ENCODE data around the gene GNAO1. TPM values are rescaled to one million over a fixed set of nuclear protein-coding genes. Genes with fewer than 3 reads are reported as not detected.

GNAO1 gene
- total and polyA plus RNA-seq, 2 experiments from 2014 or later: 2.7 to 2.8 TPM

DNA sequence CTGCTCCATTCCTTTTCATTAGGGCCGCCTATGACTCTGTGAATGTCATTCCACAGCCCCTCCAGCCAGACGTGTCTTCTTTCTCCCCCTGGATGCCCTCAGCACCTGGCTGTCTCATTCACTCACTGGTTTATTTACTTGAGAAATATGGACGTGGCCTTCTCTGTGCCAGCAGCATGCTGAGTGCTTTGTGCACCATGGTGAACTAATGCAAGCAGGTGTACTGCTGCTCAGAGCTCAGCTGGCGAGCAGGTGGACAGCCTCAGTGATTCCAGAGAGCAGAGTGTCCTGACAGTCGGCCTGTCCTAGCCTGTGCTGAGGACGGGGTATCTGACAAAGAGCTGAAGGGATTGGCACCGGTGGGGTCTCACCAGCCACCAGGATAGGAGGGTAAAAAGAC is 96.7 kb downstream of the GNAO1 start:
- Histone ChIP-seq H3K4me1 (ENCODE audit: low read depth) (peaks cover 24% of the 10 kb centered on the region), H3K36me3 (no peaks in the 10 kb centered on the region), H3K9me3 (ENCODE audit: low read depth) (no peaks in the 10 kb centered on the region), H3K4me3 (no peak overlapping the region), H3K27me3 (no peaks in the 10 kb centered on the region), H3K27ac (peak overlapping the region; percentile 30)
- DNase-seq (ENCODE audit: low read depth in 1 of 2, low spot score in 1 of 2): no peak
- TF ChIP-seq, protein P1, sequence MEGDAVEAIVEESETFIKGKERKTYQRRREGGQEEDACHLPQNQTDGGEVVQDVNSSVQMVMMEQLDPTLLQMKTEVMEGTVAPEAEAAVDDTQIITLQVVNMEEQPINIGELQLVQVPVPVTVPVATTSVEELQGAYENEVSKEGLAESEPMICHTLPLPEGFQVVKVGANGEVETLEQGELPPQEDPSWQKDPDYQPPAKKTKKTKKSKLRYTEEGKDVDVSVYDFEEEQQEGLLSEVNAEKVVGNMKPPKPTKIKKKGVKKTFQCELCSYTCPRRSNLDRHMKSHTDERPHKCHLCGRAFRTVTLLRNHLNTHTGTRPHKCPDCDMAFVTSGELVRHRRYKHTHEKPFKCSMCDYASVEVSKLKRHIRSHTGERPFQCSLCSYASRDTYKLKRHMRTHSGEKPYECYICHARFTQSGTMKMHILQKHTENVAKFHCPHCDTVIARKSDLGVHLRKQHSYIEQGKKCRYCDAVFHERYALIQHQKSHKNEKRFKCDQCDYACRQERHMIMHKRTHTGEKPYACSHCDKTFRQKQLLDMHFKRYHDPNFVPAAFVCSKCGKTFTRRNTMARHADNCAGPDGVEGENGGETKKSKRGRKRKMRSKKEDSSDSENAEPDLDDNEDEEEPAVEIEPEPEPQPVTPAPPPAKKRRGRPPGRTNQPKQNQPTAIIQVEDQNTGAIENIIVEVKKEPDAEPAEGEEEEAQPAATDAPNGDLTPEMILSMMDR (IDR thresholded peaks at IDR 0.05; ENCODE audit: low read depth, low read length): no peak

DNA sequence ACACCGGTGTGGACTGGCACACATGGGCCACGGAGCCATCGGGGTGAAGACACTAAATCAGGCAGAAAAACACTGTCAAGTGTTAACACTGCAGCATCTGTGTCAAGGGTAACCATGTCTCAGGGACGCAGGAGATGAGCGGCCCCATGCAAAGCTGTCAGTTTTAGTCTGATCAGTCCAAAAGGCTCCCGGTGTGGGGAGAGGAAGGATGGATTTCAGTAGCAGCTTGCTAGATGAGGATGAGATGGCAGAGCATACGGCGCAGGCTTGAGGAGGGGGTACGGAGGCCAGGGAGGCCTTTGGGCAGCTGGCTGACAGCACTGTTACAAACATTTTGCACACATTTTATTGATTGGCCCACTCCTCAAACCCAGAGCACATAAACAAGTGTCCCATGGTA is 98.1 kb downstream of the GNAO1 start:
- no peaks in the 10 kb centered on the region for H3K36me3 ChIP-seq
- peak overlapping the region; percentile 62 for H3K27ac ChIP-seq
- H3K9me3 ChIP-seq (ENCODE audit: low read depth): no peaks in the 10 kb centered on the region
- no peak overlapping the region for H3K4me3 ChIP-seq
- TF ChIP-seq, protein P1 (IDR thresholded peaks at IDR 0.05; ENCODE audit: low read depth, low read length): no peak
- no peaks in the 10 kb centered on the region for H3K27me3 ChIP-seq
- peaks cover 30% of the 10 kb centered on the region for H3K4me1 ChIP-seq (ENCODE audit: low read depth)
- no peak for DNase-seq (ENCODE audit: low read depth in 1 of 2, low spot score in 1 of 2)

- DNase-seq (ENCODE audit: low read depth in 1 of 2, low spot score in 1 of 2): peak in 1 of 2 donors; percentile 52
- Histone ChIP-seq H3K27me3 (no peaks in the 10 kb centered on the region), H3K36me3 (no peaks in the 10 kb centered on the region), H3K9me3 (ENCODE audit: low read depth) (no peaks in the 10 kb centered on the region), H3K27ac (peak overlapping the region; percentile 62), H3K4me1 (ENCODE audit: low read depth) (peaks cover 35% of the 10 kb centered on the region), H3K4me3 (no peak overlapping the region)
- TF ChIP-seq, protein P1 (IDR thresholded peaks at IDR 0.05; ENCODE audit: low read depth, low read length): no peak
Observed at GRCh38 chr16:56289862-56290261, 98.6 kb downstream of the GNAO1 start.

DNA sequence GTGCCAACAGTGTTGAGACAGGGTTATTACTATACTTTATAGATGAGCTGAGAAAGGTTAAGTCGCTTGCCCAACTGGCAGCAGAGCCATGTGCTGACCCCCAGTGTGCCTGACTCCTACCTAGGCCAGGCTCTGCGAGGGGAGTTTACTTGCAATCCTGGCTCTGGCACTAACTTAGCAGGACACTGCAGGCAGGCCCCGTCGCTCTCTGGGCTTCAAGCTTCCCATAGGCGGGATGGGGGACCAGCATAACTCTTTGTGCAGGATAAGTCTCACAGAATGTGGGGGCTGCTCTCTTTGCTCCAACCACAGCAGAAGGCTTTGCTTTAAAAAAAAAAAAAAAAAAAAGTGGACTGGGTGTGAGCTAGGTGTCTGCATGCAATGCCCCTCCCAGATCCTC is 102.7 kb downstream of the GNAO1 start:
- Histone ChIP-seq H3K36me3 (no peaks in the 10 kb centered on the region), H3K9me3 (ENCODE audit: low read depth) (no peaks in the 10 kb centered on the region), H3K27me3 (no peaks in the 10 kb centered on the region), H3K4me3 (no peak overlapping the region), H3K27ac (peak overlapping the region; percentile 81), H3K4me1 (ENCODE audit: low read depth) (peaks cover 43% of the 10 kb centered on the region)
- TF ChIP-seq, protein P1 (IDR thresholded peaks at IDR 0.05; ENCODE audit: low read depth, low read length): no peak
- no peak for DNase-seq (ENCODE audit: low read depth in 1 of 2, low spot score in 1 of 2)

DNA sequence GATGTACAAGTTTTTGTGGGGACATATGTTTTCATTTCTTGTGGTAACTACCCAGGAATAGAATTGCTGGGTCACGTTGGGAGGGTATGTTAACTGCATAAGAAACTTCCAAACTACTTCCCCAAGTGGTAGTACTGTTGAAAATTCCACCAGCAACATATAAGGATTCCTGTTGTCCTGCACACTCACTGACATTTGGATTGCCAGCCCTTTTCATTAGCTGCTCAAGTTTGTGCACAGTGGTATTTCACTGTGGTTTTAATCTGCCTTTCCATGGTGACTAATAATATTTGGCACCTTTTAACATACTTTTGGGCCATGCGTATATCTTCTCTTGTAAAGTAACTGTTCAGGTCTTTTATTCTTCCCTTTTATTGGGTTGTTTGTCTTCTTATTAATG is 103.3 kb downstream of the GNAO1 start:
- no peaks in the 10 kb centered on the region for H3K9me3 ChIP-seq (ENCODE audit: low read depth)
- peaks cover 37% of the 10 kb centered on the region for H3K4me1 ChIP-seq (ENCODE audit: low read depth)
- H3K36me3 ChIP-seq: no peaks in the 10 kb centered on the region
- TF ChIP-seq, protein P1 (IDR thresholded peaks at IDR 0.05; ENCODE audit: low read depth, low read length): no peak
- H3K4me3 ChIP-seq: no peak overlapping the region
- peak overlapping the region; percentile 81 for H3K27ac ChIP-seq
- DNase-seq (ENCODE audit: low read depth in 1 of 2, low spot score in 1 of 2): peak in 1 of 2 donors; percentile 80
- H3K27me3 ChIP-seq: no peaks in the 10 kb centered on the region

Measured in cardiac muscle cell (in vitro differentiated cells and primary cell).